Measurements from ENCODE around the gene ARHGAP45.

The ARHGAP45 gene

DNA sequence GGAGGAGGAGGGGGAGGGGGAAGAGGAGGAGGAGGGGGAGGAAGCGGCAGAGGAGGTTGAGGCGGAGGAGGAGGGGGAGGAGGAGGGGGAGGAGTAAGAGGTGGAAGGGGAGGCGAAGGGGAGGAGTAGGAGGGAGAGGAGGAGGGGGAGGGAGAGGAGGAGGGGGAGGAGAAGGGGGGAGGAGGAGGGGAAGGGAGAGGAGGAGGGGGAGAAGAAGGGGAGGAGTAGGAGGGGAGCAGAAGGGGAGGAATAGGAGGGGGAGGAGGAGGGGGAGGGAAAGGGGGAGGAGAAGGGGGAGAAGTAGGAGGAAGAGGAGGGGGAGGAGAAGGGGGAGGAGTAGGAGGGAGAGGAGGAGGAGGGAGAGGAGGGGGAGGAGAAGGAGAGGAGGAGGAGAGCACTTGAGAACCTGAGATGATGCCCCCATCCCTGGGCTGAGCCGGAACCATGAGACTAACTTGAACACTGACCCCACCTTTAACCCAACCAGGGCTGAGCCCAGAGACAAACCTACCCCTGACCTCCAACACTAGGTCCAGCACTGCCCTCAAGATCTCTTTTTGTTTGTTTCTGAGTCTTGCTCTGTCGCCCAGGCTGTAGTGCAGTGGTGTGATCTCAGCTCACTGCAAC, 14.5 kb upstream of the ARHGAP45 start:
- peaks cover 53% of the 10 kb centered on the region for H3K36me3 ChIP-seq

GRCh38 chr19:1053176-1054101, 13.5 kb upstream of the ARHGAP45 start:
- Histone ChIP-seq H3K27me3 (ENCODE audit: insufficient read depth, low read depth, severe bottlenecking) (no peaks in the 10 kb centered on the region), H3K4me3 (ENCODE audit: low read depth, low read length) (no peak overlapping the region), H3K36me3 (peaks cover 58% of the 10 kb centered on the region), H3K9me3 (ENCODE audit: severe bottlenecking) (peaks cover 30% of the 10 kb centered on the region), H3K27ac (no peak overlapping the region)
- DNase-seq: no peak
- TF ChIP-seq, protein P1, sequence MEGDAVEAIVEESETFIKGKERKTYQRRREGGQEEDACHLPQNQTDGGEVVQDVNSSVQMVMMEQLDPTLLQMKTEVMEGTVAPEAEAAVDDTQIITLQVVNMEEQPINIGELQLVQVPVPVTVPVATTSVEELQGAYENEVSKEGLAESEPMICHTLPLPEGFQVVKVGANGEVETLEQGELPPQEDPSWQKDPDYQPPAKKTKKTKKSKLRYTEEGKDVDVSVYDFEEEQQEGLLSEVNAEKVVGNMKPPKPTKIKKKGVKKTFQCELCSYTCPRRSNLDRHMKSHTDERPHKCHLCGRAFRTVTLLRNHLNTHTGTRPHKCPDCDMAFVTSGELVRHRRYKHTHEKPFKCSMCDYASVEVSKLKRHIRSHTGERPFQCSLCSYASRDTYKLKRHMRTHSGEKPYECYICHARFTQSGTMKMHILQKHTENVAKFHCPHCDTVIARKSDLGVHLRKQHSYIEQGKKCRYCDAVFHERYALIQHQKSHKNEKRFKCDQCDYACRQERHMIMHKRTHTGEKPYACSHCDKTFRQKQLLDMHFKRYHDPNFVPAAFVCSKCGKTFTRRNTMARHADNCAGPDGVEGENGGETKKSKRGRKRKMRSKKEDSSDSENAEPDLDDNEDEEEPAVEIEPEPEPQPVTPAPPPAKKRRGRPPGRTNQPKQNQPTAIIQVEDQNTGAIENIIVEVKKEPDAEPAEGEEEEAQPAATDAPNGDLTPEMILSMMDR (IDR thresholded peaks at IDR 0.05; ENCODE audit: low read depth, low read length): no peak

More for the DNA sequence above, 14.5 kb upstream of the ARHGAP45 start:
- peaks cover 20% of the 10 kb centered on the region for H3K9me3 ChIP-seq (ENCODE audit: severe bottlenecking)
- TF ChIP-seq, protein P1 (IDR thresholded peaks at IDR 0.05; ENCODE audit: low read depth, low read length): no peak
- H3K27ac ChIP-seq: no peak overlapping the region
- H3K27me3 ChIP-seq (ENCODE audit: insufficient read depth, low read depth, severe bottlenecking): no peaks in the 10 kb centered on the region
- no peak overlapping the region for H3K4me3 ChIP-seq (ENCODE audit: low read depth, low read length)
- no peak for DNase-seq

GRCh38 chr19:1054102-1055027, 12.6 kb upstream of the ARHGAP45 start:
- H3K9me3 ChIP-seq (ENCODE audit: severe bottlenecking): peaks cover 35% of the 10 kb centered on the region
- H3K27me3 ChIP-seq (ENCODE audit: insufficient read depth, low read depth, severe bottlenecking): no peaks in the 10 kb centered on the region
- DNase-seq: no peak
- no peak overlapping the region for H3K4me3 ChIP-seq (ENCODE audit: low read depth, low read length)
- no peak overlapping the region for H3K27ac ChIP-seq
- TF ChIP-seq, protein P1 (IDR thresholded peaks at IDR 0.05; ENCODE audit: low read depth, low read length): no peak
- peaks cover 66% of the 10 kb centered on the region for H3K36me3 ChIP-seq

DNA sequence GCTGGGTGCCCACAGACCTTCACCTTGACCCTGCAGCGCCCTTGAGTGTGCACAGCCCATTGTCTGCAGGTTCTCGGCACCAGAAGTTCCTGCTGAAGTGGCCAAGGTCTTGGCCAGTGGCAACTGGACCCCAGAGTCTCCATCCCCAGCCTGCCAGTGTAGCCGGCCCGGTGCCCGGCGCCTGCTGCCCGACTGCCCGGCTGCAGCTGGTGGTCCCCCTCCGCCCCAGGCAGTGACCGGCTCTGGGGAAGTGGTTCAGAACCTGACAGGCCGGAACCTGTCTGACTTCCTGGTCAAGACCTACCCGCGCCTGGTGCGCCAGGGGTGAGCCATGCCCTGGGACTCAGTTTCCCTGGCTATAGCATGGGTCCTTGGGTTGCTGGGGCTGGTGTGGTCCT, 11.9 kb upstream of the ARHGAP45 start:
- Histone ChIP-seq H3K9me3 (ENCODE audit: severe bottlenecking) (peaks cover 35% of the 10 kb centered on the region), H3K27me3 (ENCODE audit: insufficient read depth, low read depth, severe bottlenecking) (no peaks in the 10 kb centered on the region), H3K27ac (no peak overlapping the region), H3K36me3 (peaks cover 72% of the 10 kb centered on the region), H3K4me3 (ENCODE audit: low read depth, low read length) (no peak overlapping the region)
- TF ChIP-seq, protein P1 (IDR thresholded peaks at IDR 0.05; ENCODE audit: low read depth, low read length): no peak
- no peak for DNase-seq

- Histone ChIP-seq H3K36me3 (peaks cover 81% of the 10 kb centered on the region), H3K4me3 (ENCODE audit: low read depth, low read length) (no peak overlapping the region)
These were observed 10.9 kb upstream of the ARHGAP45 start for GRCh38 chr19:1055886-1056620.

More at GRCh38 chr19:1055886-1056620, 10.9 kb upstream of the ARHGAP45 start:
- H3K9me3 ChIP-seq (ENCODE audit: severe bottlenecking): peaks cover 35% of the 10 kb centered on the region
- no peak for DNase-seq
- H3K27me3 ChIP-seq (ENCODE audit: insufficient read depth, low read depth, severe bottlenecking): no peaks in the 10 kb centered on the region
- H3K27ac ChIP-seq: no peak overlapping the region
- TF ChIP-seq, protein P1 (IDR thresholded peaks at IDR 0.05; ENCODE audit: low read depth, low read length): no peak

Data from WERI-Rb-1 (cell line).